ENCODE results near the gene KRT6A.

KRT6A gene

GRCh38 chr12:52499806-52500560 lies 6.9 kb upstream of the KRT6A start:
- no peak for TF ChIP-seq CTCF (IDR thresholded peaks at IDR 0.05; ENCODE audit: extremely low read depth, missing control alignments)

GRCh38 chr12:52498946-52499345 lies 5.9 kb upstream of the KRT6A start:
- TF ChIP-seq CTCF (IDR thresholded peaks at IDR 0.05; ENCODE audit: extremely low read depth, missing control alignments) = no peak
- DNase-seq (ENCODE audit: low spot score) = no peak

More at GRCh38 chr12:52499806-52500560, 6.9 kb upstream of the KRT6A start:
- DNase-seq (ENCODE audit: low spot score) = no peak

GRCh38 chr12:52497975-52498374 lies 4.9 kb upstream of the KRT6A start:
- no peak for DNase-seq (ENCODE audit: low spot score)
- no peak for TF ChIP-seq CTCF (IDR thresholded peaks at IDR 0.05; ENCODE audit: extremely low read depth, missing control alignments)

- DNase-seq (ENCODE audit: low spot score) = no peak
Measured at GRCh38 chr12:52496590-52497071, 3.6 kb upstream of the KRT6A start.

GRCh38 chr12:52496054-52496453 lies 3.0 kb upstream of the KRT6A start:
- no peak for TF ChIP-seq CTCF (IDR thresholded peaks at IDR 0.05; ENCODE audit: extremely low read depth, missing control alignments)
- no peak for DNase-seq (ENCODE audit: low spot score)

More at GRCh38 chr12:52496590-52497071, 3.6 kb upstream of the KRT6A start:
- no peak for TF ChIP-seq CTCF (IDR thresholded peaks at IDR 0.05; ENCODE audit: extremely low read depth, missing control alignments)

- no peak for TF ChIP-seq CTCF (IDR thresholded peaks at IDR 0.05; ENCODE audit: extremely low read depth, missing control alignments)
- no peak for DNase-seq (ENCODE audit: low spot score)
Measured at GRCh38 chr12:52495389-52495788, 2.3 kb upstream of the KRT6A start.

GRCh38 chr12:52494518-52494917 lies 1.5 kb upstream of the KRT6A start:
- no peak for TF ChIP-seq CTCF (IDR thresholded peaks at IDR 0.05; ENCODE audit: extremely low read depth, missing control alignments)
- DNase-seq (ENCODE audit: low spot score) = no peak
